NCI-H1417 treated with DMSO at 0.1 percent for 48 hours (cell line): ENCODE data around the gene ZNF585A.
"Not testable (repeated sequence)": the region's sequence is repeated elsewhere in the genome, so short reads cannot be mapped to it uniquely, and the experiment has no call there.

Source experiments
- DNase-seq: peaks from one replicate; lab custom pipeline; 2025; lab: John Stamatoyannopoulos, UW

Gene ZNF585A

DNA sequence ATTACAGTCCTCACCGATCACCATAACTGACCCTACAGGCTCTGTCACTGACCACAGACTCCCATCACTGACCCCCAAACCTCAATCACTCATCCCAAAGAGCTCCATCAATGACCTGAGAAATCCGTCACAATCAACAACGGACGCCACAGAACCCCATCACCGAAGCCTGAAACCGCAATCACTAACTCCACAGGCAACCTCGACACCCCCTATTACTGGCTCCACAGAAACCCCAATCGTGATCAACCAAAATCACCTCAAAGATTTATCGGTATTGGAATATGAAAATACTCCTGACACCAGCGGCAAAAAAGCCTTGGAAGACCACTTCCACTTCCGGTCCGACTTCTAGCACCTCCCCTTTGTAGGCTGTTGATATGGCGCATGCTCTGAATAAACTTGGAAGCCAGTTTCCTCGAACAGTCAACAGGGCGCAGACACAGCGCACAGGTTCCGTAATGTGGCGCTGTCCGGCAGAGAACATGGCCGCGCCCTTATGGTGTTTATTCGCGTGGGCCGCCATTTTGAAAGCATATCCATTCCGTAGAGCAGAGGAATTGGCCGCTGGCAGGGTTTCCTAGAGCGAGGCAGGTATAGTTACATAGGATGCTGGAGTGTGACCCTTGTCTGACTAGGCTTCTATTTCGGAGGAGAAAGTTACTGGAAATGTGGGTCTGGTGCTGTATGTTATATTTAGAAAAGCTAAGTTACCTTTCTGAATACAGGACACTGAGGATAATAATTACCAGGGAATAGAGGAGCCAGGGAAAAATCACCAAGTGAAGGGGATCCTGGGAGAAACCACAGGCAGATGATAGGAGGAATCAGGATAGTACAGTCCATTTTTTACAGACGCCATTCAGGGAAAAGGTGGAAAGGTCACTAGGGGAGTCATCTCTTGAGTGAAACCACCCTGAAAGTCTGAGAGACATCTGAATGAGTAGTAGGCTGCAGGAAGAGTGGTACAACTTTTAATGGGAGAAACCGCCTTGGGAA is at the start of gene ZNF585A:
Gene ZNF585A (minus strand): TSS at position 328 of the 999 bp plus-strand sequence. CDS start 2,785 bp downstream, outside the sequence.
- DNase-seq = peak; percentile 90

DNA sequence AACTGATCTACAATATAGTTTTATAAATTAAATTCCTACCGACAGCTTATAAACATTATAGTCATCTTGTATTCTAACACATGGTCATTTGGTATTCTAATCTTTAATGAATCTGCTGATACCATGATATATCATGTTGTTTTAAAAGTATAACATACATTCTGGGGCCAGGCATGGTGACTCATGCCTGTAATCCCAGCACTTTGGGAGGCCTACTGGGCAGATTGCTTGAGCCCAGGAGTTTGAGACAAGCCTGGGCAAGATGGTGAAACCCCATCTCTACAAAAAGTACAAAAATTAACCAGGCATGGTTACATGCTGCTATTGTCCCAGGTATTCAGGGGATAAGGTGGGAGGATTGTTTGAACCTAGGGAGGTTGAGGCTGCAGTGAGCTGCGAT is 48.6 kb upstream of the ZNF585A start:
- no peak for DNase-seq

DNA sequence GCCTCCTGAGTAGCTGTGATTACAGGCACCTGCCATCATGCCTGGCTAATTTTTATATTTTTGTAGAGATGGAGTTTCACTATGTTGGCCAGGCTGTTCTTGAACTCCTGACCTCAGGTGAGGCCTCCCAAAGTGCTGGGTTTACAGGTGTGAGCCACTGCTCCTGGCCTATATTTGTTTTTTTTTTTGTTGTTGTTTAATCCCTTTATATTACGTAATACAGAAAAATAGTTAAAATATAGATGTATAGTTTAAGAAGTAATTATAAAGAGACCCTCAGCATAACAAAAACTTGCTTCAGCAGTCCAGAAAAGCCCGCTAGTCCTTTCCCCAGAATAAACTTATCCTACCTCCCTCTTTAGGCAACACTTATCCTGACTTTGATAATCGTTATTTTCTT is 47.9 kb upstream of the ZNF585A start:
- no peak for DNase-seq

DNA sequence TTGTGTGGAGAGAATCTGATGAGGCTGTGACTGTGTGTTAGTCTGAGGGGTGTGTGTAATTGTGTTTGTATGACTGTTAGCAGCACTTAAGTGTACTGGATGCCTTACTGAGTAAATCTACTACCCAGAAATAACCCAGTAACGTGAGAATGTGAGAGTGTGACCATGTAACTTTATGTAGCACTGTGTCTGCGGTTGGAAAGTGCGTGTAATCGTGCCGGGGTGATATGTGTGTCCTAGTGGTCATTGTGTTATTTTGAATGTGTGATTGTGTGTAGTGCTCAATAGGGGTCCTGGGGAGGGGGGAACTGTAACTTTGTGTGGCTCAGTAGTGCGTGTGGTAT is 46.1 kb upstream of the ZNF585A start:
- DNase-seq = no peak

DNA sequence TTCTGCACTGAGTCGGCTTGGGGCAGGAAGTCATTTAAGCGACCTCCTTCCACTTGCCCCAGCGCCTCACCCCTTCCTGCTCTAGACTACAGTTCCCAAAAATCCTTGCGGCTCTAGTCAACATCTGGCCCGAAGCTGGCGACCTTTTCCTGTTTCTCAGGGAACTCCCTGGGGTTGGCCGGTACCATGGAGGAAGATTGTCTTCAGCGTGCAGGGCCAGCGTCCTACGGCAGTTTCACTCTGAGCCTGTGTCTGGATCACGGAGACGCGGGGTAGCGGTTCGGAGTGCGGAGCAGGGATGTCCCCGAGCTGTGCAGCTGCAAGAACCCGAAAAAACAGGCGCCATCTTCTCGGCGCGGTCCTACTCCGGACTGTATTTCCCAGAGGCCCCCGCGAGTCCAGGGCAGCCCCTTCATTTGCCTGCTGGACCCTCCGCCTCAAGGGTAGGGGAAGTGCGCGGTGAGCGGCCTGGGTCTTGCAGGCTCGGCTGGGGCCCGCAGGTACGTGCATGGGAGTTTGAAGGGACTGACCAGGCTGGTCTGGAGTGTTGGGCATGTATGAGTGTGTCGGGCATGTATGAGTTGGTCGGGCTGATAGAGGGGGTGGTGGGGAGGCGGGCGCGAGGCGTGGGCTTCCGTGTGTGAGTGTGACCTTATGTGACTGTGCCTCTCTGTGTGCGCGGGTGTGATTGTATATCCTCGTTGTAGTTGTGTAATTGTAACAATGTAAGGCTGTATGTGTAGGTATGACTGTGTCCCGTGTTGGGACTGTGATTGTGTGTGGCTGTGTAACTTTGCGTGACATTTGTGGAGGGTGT is 45.5 kb upstream of the ZNF585A start, which contains the start of gene ZNF383:
Gene ZNF383 (plus strand): TSS at position 440 of the 817 bp plus-strand sequence. CDS start 12,240 bp downstream, outside the sequence.
- DNase-seq = peak; percentile 63

DNA sequence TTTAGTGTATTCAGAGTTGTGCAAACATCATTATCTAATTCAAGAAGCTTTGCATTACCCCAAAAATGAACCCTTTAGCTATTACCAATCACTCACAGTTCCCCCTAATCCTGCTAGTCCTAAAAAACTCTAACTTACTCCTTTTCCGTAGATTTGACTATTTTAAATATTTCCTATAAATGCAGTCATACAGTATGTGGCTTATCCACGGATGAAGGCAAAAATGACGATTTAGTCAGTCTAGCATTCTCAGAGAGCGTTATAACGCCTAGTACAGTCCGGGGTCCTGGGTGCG is 44.9 kb upstream of the ZNF585A start:
- no peak for DNase-seq

DNA sequence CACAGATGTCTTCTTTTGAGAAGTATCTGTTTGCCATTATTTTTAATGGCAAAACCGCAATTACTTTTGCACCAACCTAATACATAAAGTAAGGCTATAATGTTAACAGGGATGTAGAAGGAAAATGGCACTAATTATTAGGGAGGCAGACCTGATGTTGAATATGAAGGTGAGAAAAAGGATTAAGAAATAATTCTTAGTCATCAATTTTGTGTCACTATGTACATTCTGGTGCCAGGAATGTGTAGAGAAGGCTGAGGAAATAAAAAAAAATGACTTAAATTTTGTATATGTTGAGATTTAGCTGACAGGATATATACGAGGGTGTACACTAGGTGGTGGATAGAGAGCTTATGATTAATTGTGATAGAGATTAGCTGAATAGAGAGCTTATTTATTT is 25.3 kb upstream of the ZNF585A start:
- DNase-seq = no peak

DNA sequence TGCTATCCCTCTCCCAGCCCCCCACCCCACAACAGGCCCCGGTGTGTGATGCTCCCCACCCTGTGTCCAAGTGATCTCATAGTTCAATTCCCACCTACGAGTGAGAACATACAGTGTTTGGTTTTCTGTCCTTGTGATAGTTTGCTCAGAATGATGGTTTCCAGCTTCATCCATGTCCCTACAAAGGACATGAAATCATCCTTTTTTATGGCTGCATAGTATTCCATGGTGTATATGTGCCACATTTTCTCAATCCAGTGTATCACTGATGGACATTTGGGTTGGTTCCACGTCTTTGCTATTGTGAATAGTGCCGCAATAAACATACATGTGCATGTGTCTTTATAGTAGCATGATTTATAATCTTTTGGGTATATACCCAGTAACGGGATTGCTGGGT is 24.6 kb upstream of the ZNF585A start:
- DNase-seq = not testable (repeated sequence)

DNA sequence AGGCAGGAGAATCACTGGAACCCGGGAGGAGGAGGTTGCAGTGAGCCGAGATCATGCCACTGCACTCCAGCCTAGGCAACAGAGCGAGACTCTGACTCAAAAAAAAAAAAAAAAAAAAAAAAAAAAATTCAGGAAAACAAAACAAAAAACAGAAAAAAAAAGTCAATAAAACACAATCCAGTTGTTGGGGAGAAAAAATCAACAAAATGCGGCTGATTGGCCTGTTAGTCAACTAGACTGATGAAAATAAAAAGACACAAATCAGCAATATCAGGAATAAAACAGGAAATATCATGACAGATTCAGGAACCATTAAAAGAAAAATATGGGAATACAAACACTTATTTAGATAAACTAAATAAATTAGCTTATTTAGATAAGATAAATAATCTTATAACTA is 22.8 kb upstream of the ZNF585A start:
- DNase-seq = not testable (repeated sequence)

DNA sequence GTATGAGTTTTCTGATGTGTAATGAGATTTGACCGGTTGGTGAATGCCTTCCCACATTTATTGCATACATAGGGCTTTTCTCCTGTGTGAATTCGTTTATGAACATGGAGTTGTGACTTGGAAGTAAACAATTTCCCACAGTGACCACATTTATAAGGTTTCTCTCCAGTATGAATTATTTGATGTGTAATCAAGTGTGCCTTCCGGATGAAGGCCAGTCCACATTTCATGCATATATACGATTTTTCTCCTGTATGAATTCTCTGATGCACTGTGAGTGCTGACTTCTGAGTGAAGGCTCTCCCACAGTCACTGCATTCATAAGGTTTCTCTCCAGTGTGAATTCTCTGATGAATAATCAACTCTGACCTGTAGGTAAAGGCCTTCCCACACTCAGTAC is 13.6 kb upstream of the ZNF585A start:
- DNase-seq = not testable (repeated sequence)

DNA sequence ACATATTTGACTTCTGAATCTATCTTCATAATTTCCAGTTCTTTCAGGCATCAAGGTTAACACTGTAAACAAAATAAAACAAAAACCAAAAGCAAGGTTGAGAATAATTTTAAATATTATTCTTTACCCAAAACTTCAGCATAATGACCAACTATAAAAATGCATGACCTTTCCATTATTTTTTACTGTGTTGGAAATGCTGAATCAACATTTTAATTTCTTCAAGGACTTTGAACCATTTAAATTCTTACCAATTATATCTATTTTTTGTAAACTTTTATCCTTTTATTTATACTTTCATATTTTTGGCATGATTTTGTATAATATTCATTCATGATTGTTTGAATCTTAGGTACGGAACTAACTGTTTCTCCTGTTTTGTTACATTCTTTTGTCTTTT is 6.9 kb downstream of the ZNF585A start:
- DNase-seq = no peak

DNA sequence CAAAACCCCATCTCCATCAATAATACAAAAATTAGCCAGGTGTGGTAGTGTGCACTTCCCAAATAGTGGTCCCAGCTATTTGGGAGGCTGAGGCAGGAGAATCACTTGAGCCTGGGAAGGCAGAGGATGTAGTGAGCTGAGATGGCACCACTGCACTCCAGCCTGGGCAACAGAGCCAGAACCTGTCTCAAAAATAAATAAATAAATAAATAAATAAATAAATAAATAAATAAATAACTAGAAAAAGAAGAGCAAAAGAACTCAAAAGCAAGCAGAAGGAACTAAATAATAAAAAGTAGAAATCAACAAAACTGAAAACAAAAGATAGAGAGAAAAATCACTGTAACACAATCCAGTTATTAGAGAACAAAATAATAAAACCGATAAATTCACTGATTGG is 12.3 kb downstream of the ZNF585A start:
- no peak for DNase-seq

DNA sequence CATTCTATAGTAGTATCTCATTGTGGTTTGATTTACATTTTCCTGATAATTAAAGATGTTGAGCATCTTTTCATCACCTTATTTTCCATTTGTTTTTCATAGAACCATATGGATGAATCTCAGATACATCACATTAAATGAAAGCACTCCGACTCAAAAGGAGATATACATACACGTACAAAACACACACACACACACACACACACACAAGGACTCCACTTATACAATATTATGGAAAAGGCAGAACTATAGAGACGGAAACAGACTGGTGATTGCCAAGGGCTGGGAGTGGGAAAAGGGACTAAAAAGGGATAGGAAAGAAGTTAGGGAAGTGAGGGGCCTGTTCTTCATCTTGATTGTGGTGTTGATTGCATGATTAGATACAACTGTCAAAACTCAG is 24.3 kb downstream of the ZNF585A start:
- DNase-seq = no peak

DNA sequence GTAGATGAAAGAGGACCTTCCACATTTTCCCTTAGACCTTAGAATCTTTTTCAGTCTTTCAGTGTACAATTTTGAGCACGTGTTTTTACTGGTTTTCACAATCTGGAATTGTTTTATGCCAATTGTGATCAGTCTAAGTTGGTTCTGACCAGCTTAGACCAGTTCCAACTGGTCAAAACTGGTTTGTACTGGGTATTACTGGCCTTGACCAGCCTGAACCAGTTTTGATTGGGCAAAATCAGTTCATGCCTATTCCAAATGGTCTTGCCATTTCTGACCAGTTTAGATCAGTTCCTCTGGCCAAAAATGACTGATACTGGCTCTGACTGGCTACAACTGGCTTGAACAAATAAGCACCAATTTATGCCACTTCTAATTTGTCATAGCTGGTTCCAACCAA is 36.4 kb downstream of the ZNF585A start:
- no peak for DNase-seq

DNA sequence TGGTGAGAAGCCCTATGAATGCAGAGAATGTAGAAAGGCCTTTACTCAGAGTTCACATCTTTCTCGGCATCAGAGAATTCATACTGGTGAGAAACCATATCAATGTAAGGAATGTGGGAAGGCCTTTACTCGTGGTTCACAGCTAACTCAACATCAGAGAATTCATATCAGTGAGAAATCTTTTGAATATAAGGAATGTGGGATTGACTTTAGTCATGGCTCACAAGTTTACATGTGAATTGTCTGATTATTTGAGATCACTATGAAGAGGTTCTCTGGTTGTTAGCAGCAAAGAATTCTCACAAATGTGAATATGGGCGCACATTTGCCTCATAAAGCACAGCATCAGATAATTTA is 43.7 kb downstream of the ZNF585A start:
- no peak for DNase-seq

DNA sequence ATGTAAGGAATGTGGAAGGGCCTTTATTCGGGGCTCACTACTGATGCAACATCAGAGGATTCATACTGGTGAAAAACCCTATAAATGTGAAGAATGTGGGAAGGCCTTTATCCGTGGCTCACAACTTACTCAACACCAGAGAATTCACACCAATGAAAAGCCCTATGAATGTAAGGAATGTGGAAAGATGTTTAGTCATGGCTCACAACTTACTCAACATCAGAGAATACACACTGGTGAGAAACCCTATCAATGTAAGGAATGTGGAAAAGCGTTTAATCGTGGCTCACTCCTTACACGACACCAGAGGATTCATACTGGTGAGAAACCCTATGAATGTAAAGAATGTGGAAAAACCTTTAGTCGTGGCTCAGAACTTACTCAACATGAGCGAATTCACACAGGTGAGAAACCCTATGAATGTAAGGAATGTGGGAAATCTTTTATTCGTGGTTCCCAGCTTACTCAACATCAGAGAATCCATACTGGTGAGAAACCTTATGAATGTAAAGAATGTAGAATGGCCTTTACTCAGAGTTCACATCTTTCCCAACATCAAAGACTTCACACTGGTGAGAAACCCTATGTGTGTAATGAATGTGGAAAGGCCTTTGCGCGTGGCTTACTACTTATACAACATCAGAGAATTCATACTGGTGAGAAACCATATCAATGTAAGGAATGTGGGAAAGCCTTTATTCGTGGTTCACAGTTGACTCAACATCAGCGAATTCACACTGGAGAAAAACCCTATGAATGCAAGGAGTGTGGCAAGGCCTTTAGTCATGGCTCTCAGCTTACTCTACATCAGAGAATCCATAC is 44.3 kb downstream of the ZNF585A start:
- no peak for DNase-seq

DNA sequence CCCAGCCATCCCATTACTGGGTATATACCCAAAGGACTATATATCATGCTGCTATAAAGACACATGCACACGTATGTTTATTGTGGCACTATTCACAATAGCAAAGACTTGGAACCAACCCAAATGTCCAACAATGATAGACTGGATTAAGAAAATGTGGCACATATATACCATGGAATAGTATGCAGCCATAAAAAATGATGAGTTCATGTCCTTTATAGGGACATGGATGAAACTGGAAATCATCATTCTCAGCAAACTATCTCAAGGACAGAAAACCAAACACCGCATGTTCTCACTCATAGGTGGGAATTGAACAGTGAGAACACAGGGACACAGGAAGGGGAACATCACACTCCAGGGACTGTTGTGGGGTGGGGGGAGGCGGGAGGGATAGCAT is 50.4 kb downstream of the ZNF585A start:
- DNase-seq = not testable (repeated sequence)

DNA sequence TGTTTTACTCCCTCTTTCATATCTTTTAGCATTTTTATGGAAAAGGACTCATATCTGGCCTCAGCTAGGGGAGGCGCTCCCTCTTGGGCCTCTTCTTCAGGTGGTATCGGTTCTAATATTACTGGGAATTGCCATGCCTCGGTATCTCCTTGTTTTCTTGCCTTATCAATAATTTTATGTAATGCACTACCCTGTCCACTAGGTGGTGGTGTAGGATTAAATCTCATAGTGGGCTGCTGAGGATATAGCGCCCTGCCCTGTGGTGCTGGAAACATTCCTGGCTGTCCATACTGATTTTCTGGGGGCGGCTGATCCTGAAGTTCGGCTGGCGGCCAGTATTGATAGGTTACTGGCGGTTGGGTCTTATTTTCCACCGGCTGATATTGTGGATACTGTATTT is 58.5 kb downstream of the ZNF585A start:
- no peak for DNase-seq

DNA sequence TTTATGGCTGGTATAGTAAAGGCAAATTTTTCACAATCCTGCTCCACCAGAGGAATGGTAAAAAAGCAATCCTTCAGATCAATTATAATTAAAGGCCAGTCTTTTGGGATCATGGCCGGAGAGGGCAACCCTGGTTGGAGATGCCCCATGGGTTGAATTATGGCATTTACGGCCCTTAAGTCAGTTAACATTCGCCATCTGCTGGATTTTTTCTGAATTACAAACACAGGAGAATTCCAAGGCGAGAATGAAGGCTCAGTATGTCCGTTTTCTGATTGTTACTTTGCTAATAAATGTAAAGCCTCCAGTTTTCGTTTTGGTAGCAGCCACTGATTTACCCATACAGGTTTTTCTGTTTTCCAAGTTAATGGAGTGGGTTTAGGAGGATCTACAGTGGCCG is 60.7 kb downstream of the ZNF585A start:
- DNase-seq = not testable (repeated sequence)

DNA sequence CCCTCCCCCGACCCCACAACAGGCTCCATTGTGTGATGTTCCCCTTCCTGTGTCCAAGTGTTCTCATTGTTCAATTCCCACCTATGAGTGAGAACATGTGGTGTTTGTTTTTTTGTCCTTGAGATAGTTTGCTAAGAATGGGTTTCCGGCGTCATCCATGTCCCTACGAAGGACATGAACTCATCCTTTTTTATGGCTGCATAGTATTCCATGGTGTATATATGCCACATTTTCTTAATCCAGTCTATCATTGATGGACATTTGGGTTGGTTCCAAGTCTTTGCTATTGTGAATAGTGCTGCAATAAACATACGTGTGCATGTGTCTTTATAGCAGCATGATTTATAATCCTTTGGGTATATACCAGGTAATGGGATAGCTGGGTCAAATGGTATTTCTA is 68.4 kb downstream of the ZNF585A start:
- not testable (repeated sequence) for DNase-seq

DNA sequence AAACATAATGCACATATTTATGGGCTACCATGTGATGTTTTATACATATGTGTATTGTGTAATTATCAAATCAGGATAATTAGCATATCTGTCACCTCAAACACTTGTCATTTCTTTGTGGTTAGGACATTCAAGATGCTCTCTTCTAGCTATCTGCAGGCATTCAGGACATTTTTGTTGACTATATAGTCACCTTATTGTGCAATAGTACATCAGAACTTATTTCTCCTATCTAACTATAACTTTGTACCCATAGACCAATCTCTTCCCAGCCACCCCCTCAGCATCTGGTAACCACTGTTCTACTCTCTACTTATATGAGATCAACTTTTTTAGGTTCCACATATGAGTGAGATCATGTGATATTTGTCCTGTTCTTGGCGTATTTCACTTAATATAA is 73.9 kb downstream of the ZNF585A start:
- no peak for DNase-seq

DNA sequence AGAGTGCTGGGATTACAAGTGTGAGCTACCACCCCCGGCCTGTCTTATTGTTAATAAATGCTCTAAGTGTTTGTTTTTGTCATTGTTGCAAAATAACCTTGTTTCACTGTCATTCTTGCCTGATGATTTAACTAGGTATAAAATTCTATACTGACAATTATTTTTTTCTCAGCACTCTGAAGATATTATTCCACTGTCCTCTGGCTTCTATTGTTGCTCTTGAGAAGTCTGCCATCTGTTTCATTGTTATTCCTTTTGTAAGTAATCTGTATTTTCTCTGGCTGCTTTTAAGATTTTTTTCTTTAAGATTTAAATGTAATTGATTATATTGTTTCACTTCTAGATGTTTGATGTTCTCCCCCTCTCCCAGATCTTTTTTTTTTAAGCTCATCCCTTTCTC is 76.6 kb downstream of the ZNF585A start:
- DNase-seq = no peak
